Spleen (tissue), 11 donors: Measurements from ENCODE around the gene PTPN11. TPM values are rescaled to one million over a fixed set of nuclear protein-coding genes. Genes with fewer than 3 reads are reported as not detected.

Source experiments
- DNase-seq: peaks from one replicate; pipeline ENCODE4 v3.0.0-alpha.2; 2020
- H3K27ac ChIP-seq, 8 donors: fragments of 200-600 bp; sonication (generic) in 7 of 8; 1 replicate in 4 of 8; 2 replicates in 4 of 8; pipeline versions ENCODE4 v1.5.0 to v1.8.0; 2016 to 2021; ENCODE audit warnings: inconsistent platforms in 4 of 8, mild to moderate bottlenecking in 4 of 8, moderate library complexity in 1 of 8
- H3K27me3 ChIP-seq, 7 donors: fragments of 200-600 bp; sonication (generic) in 6 of 7; replicated peaks in 1 of 7; 1 replicate in 4 of 7; 2 replicates in 3 of 7; pipeline versions ENCODE4 v1.5.0 to v1.8.0; 2016 to 2021; ENCODE audit warnings: inconsistent platforms in 3 of 7, mild to moderate bottlenecking in 1 of 7
- H3K36me3 ChIP-seq, 6 donors: fragments of 200-600 bp; sonication (generic) in 5 of 6; 1 replicate in 4 of 6; 2 replicates in 2 of 6; pipeline versions ENCODE4 v1.5.0 to v1.8.0; 2016 to 2021; ENCODE audit warnings: inconsistent platforms in 2 of 6
- H3K4me1 ChIP-seq, 6 donors: fragments of 200-600 bp; sonication (generic) in 5 of 6; 1 replicate in 3 of 6; 2 replicates in 3 of 6; pipeline versions ENCODE4 v1.5.0 to v1.8.0; 2016 to 2021; ENCODE audit warnings: inconsistent platforms in 3 of 6
- H3K4me3 ChIP-seq, 8 donors: fragments of 200-600 bp; sonication (generic) in 7 of 8; 1 replicate in 4 of 8; 2 replicates in 4 of 8; pipeline versions ENCODE4 v1.5.0 to v1.8.0; 2016 to 2021; ENCODE audit warnings: inconsistent platforms in 4 of 8, mild to moderate bottlenecking in 4 of 8, moderate library complexity in 2 of 8
- H3K9me3 ChIP-seq, 8 donors: fragments of 200-600 bp; sonication (generic) in 7 of 8; 1 replicate in 4 of 8; 2 replicates in 4 of 8; pipeline versions ENCODE4 v1.5.0 to v1.8.0; 2016 to 2021; ENCODE audit warnings: inconsistent platforms in 4 of 8
- CTCF ChIP-seq, 11 experiments: fragments of 200-600 bp in 7 of 11; fragments of 450-650 bp in 4 of 11; sonication (generic) in 4 of 11; IDR thresholded peaks in 8 of 11; conservative IDR thresholded peaks in 3 of 11; 1 replicate in 7 of 11; 2 replicates in 4 of 11; pipeline versions ENCODE4 v1.4.0 to v1.8.0; 2016 to 2021; ENCODE audit warnings: antibody characterized with exemption in 11 of 11, inconsistent platforms in 4 of 11, mild to moderate bottlenecking in 1 of 11
- POLR2A ChIP-seq, 3 donors: fragments of 450-650 bp; IDR thresholded peaks; one replicate each; pipeline ENCODE4 v1.5.1; 2017; ENCODE audit warnings: antibody characterized with exemption in 3 of 3, mild to moderate bottlenecking in 1 of 3
- POLR2AphosphoS5 ChIP-seq, 3 donors: sonication (generic); formaldehyde crosslinking; IDR thresholded peaks; one replicate each; pipeline ENCODE4 v1.5.1; 2017; ENCODE audit warnings: antibody characterized with exemption in 3 of 3
- WGBS, 5 donors: extraction: QIAGEN DNeasy Blood & Tissue Kit in 3 of 5; methylation state at CpG; one replicate each; pipeline versions ENCODE4 v1.1.5 to v1.1.7; 2013 to 2018; 5-methylcytosine and 5-hydroxymethylcytosine counted together
- intact Hi-C: fragments of 100-400 bp; cut with DNase I; formaldehyde crosslinking; loops from one replicate; pipeline ENCODE4 v1.15.0; 2023; ENCODE audit warnings: low total_unique reads
- polyA plus RNA-seq, 3 donors: library from polyadenylated mRNA; stranded (reverse); fragments of 200-250 nt; gene quantifications; one replicate each; pipeline ENCODE4 v1.2.1, GENCODE V29; 2013
- total RNA-seq, 7 donors: library from RNA; depleted of rRNA in 3 of 7; stranded (reverse); fragments of >200 nt in 3 of 7; fragmentation: NEBNext Ultra II Directional in 4 of 7; extraction: Animal tissue kit (Norgen Biotek cat#: 25700) in 4 of 7; gene quantifications; one replicate each; pipeline versions ENCODE4 v1.1.0 to v1.2.1, GENCODE V29; 2016 to 2021
- donor health status: healthy with polysubstance abuse.
- donor health status: DM: no; HTN: no; CAD: no; lungs with moderate emphysema.
- donor health status: DM: no; HTN: no; CAD: no.
- donor health status: Bipolar disorder and iron deficiency.
- donor health status: healthy.
- donor health status: DM: no; HTN: no; CAD: no.
- donor health status: DM: yes; HTN: yes; CAD: no.

Gene PTPN11
- total and polyA plus RNA-seq, 10 donors = 12.1 to 71.8 (median 61.5) TPM

GRCh38 chr12:112458330-112458729, 39.6 kb downstream of the PTPN11 start:
- Histone ChIP-seq H3K9me3 (no peaks in the 10 kb centered on the region), H3K4me3 (no peak overlapping the region), H3K36me3 (peaks cover 6 to 92% (median 59%) of the 10 kb centered on the region in 6 donors), H3K4me1 (no peaks in the 10 kb centered on the region), H3K27ac (no peak overlapping the region), H3K27me3 (no peaks in the 10 kb centered on the region)
- 94 to 99% (median 97%) methylated on average over 4 of the region's 4 CpGs for WGBS, 5 donors
- TF ChIP-seq CTCF (IDR thresholded peaks at IDR 0.05 in 8 of 11, conservative IDR thresholded peaks at IDR 0.05 in 3 of 11) = no peak
- no peak for TF ChIP-seq POLR2A (IDR thresholded peaks at IDR 0.05)
- TF ChIP-seq POLR2AphosphoS5 (IDR thresholded peaks at IDR 0.05) = no peak
- intact Hi-C loops = no loop called here
- no peak for DNase-seq

- TF ChIP-seq POLR2A (IDR thresholded peaks at IDR 0.05) = no peak
- no peak for TF ChIP-seq POLR2AphosphoS5 (IDR thresholded peaks at IDR 0.05)
- no peak for TF ChIP-seq CTCF (IDR thresholded peaks at IDR 0.05 in 8 of 11, conservative IDR thresholded peaks at IDR 0.05 in 3 of 11)
- Histone ChIP-seq H3K9me3 (no peaks in the 10 kb centered on the region), H3K4me1 (no peaks in the 10 kb centered on the region), H3K4me3 (no peak overlapping the region), H3K36me3 (peaks cover 6 to 92% (median 54%) of the 10 kb centered on the region in 6 donors), H3K27me3 (no peaks in the 10 kb centered on the region), H3K27ac (no peak overlapping the region)
- no peak for DNase-seq
- intact Hi-C loops = no loop called here
- 90 to 96% (median 95%) methylated on average over 5 of the region's 5 CpGs for WGBS, 5 donors
Observed at GRCh38 chr12:112458751-112459150, 40.0 kb downstream of the PTPN11 start.

GRCh38 chr12:112463478-112463877, 44.7 kb downstream of the PTPN11 start:
- H3K4me3 ChIP-seq = no peak overlapping the region
- H3K27ac ChIP-seq = no peak overlapping the region
- intact Hi-C loops = no loop called here
- DNase-seq = no peak
- no peaks in the 10 kb centered on the region for H3K4me1 ChIP-seq
- H3K9me3 ChIP-seq = no peaks in the 10 kb centered on the region
- WGBS, 5 donors = 23 to 29% (median 26%) methylated on average over 2 of the region's 2 CpGs
- H3K27me3 ChIP-seq = no peaks in the 10 kb centered on the region
- H3K36me3 ChIP-seq = peaks cover 0 to 81% (median 22%) of the 10 kb centered on the region in 6 donors
- no peak for TF ChIP-seq POLR2AphosphoS5 (IDR thresholded peaks at IDR 0.05)
- no peak for TF ChIP-seq CTCF (IDR thresholded peaks at IDR 0.05 in 8 of 11, conservative IDR thresholded peaks at IDR 0.05 in 3 of 11)
- TF ChIP-seq POLR2A (IDR thresholded peaks at IDR 0.05) = no peak

GRCh38 chr12:112464605-112465004, 45.9 kb downstream of the PTPN11 start:
- TF ChIP-seq POLR2AphosphoS5 (IDR thresholded peaks at IDR 0.05) (no peak), CTCF (IDR thresholded peaks at IDR 0.05 in 8 of 11, conservative IDR thresholded peaks at IDR 0.05 in 3 of 11) (no peak), POLR2A (IDR thresholded peaks at IDR 0.05) (no peak)
- H3K27ac ChIP-seq = no peak overlapping the region
- intact Hi-C loops = no loop called here
- H3K9me3 ChIP-seq = no peaks in the 10 kb centered on the region
- no peaks in the 10 kb centered on the region for H3K27me3 ChIP-seq
- peaks cover 0 to 81% (median 15%) of the 10 kb centered on the region in 6 donors for H3K36me3 ChIP-seq
- H3K4me1 ChIP-seq = no peaks in the 10 kb centered on the region
- no peak overlapping the region for H3K4me3 ChIP-seq
- no peak for DNase-seq
